GM18867 (cell line): Measurements from ENCODE around the gene TBCCD1.
"Not testable (repeated sequence)": the region's sequence is repeated elsewhere in the genome, so short reads cannot be mapped to it uniquely, and the experiment has no call there.

ENCODE experiments used
- ATAC-seq: cut with Tn5 transposase; IDR thresholded peaks from one replicate; pipeline ENCODE4 v1.9.1; 2021; ENCODE audit warnings: mild to moderate bottlenecking, moderate library complexity; ENCODE audit not compliant: unreplicated experiment

TBCCD1 gene

DNA sequence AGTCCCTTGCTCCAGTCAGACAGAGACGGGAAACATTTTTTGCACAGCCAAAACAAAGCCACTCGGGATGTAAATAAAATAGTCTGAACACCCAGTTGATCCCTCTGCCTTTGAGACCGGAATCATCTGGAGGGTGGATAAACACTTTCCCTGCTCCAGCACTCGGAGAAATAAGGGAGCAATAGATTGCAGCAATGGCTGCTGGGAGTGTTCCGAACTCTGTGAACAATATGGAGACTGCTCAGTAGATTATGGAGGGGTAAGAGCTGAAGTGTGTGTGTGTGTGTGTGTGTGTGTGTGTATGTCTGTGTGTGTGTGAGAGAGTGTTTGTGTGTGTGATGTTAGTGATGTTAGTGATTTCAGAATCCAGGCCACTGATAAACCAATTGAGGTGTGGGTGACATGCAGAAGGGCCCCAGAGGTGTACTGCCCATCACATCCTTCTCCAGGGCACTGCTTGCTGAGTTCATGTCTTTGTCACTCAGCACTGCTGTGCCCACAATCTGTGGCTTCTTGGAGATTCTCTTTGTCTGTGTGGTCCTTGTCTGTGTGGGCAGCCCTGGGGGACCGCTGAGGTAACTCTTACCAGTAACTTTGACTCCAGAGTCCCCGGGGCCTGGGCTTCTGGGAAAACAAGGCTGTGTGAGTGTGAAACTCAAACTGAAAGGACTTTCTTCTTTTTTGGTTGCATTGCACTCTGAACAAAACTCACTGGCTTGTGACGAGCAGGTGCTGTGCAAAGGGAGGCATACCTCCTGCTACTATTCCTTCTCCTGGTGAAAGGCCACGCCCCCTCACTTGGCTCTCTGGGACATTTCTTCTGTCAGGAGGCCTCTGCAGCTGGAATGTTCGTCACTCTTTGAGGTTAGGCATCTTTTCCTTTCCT is 45.9 kb downstream of the TBCCD1 start:
- ATAC-seq: peak; percentile 63

DNA sequence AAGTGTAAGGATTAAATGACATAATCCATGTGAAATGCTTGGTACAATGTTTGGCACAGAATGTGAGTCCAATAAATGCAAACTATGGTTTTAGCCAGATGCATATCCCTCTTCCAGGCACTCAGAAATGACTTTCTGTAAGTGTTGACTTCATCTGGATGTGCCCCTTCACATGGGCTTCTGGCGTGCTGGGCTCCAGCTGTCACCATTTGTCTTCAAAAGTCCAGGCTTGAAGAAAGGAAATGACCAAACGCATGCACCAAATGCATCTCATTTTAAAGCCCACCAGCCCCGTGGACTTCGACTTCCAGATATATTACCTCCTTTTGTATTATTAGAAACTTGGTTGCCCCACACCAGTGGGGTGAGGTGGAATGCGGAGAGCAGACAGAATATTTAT is 46.7 kb downstream of the TBCCD1 start:
- no peak for ATAC-seq

DNA sequence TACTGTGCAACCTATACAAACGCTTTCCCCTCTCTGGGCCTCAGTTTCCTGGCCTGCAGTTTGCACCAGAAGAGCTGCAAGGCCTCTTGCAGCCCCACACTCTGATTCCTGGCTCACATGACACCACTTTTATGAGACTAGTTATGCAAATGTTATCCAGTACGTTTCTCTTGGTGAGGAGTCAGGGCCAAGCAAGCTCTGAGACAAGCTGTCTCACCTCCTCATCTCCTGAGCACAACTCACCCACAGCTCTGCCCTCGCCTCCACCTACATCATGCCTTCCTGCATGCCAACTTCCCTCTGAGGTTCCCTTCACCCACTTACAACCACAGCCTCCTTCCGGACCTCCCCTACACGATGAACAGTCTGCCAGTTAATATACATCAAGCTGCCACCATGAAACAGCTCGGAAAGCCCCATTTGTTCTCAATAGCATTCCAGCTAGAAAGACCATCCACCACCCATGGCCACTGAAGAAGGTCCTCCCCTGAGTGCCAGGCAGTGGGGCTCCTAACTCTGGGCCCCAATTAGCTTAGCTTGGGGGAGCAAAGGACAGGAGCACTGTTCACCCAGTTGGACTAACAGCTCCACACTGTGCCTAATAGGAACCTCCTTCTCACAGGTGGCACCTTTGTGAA is 48.0 kb downstream of the TBCCD1 start:
- peak; percentile 50 for ATAC-seq

DNA sequence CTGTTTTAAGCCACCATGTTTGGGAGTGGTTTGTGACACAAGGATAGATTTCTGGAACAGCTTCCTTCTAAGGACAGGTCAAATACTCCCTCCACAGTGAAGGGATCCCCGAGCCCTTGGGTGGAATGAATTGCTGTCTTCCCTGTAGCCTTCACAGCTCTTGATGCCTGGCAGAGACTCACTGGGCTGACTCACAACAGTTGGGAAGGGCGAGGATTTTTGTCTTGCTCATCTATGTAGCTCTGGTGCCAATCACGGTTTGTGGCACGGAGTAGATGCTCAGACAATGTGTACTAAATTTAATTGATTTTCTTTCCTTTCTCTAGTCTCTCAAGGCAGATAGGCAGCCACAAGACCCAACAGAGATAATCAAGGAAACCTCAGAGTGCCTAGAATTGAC is 49.9 kb downstream of the TBCCD1 start:
- no peak for ATAC-seq

DNA sequence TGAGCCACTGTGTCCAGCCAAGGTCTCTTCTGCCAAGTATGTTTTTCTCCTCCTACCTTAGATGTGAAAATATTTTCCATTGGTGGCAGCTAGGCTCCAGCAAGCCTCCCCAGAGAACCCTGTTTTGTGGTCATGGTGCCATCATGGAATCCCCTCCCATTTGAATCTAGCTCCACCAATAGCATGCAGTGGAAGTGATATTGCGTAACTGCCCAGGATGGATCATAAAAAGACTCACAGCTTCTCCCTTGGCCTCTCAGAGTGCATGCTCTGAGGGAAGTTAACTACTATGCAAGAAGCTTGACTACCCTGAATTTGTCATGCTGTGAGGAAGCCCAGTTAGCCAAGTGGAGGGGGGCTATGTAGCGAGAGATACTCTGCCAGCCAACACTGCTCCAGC is 50.5 kb downstream of the TBCCD1 start:
- no peak for ATAC-seq

DNA sequence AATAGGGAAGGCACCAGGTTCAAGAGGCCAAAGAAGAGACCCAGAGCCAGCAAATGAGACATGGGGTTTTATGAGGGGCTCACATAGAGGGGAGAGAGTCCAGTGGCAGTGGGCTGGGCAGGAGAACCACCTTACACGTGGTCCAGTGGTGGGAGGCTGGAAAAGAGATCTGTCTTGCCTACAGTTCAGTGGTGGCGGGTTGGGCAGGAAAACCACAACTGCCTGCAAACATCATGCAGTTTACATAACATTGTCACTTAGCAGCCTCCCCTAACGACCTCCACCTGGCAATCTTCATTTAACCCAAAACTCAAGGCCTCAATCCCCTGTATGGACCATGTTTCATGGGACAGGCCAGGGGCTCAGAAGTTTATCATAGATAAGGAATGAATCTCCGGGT is 52.0 kb downstream of the TBCCD1 start:
- no peak for ATAC-seq

DNA sequence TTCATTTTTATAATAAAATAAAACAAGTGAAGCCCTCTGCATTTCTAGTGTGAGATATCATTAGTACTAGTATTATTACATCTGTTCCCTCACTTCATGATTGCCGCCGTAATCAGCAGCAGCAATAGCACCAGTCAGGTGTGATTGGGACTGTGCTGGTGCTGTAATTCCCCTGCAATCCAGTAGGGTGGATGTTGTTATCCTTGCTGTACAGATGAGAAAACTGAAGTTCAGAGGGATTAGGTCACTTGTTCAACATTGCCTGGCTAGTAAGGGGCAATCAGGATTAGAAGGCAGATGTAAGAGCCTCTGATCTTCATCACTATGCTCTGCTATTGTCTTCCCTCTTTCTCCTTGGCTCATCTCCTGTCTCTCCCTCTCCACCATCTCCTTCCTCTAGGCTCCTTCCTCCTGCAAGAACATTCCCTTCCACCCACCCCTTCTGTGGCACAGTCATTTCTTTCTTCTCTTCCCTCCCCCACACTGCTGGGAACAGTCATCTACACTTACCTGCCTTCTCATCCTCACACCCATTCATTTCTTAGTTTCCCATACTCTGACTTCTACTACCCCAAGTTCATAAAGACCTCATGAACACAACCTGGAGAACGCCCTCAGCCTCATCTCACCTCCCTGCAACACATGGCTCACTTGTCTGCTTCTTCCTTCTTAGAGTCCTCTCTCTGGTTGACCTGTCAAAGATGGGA is 52.7 kb downstream of the TBCCD1 start:
- no peak for ATAC-seq

DNA sequence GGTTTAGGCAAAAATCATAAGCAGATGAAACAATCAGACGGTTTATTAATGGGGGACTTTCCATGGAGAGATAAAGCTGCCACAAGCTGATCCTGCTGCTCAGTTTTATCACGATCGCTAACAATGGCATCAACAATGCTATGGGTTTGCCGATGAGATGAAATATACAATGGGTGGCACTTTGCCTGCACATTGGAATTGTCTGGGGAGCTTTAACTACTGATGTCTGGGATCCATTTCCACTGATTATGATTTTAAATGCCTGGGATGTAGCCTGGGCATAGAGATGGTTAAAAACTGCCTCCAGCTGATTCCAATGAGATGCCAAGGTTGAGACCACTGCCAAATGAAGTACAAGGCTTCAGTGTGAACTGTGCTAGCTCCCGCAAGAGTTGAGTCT is 53.8 kb downstream of the TBCCD1 start:
- no peak for ATAC-seq

DNA sequence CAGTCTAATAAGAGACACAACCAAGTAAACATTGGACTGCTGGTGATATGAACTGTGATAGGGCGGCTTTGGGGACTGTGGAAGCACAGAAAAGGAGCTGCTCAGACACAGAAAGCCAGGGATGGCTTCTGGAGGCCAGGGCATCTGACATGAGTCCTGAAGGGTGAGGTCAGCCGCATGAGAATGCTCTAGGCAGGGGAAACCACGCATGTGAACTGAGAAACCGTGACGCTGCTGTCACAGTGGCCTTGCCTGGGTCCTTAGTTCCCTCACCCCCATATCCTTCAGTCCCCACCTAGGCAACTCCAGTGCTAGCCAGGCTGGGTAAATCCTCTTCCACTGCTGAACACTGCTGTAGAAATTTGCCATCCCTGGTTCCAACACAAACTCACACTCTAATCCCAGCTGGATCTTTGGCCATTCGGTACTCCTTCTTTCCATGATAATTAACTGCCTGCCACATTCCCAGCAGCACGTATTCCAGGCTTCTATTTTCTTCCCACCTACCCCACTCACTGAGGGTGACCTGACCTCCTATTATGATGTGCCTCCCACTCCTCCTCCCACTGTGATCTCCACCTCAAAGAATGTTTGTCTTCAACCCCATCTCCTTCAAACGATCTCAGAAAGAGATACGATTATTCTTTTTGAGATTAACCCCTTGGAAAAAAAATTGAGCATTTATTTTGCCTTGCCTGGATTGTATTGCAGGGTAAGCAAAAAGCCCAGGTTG is 54.4 kb downstream of the TBCCD1 start:
- ATAC-seq: no peak

DNA sequence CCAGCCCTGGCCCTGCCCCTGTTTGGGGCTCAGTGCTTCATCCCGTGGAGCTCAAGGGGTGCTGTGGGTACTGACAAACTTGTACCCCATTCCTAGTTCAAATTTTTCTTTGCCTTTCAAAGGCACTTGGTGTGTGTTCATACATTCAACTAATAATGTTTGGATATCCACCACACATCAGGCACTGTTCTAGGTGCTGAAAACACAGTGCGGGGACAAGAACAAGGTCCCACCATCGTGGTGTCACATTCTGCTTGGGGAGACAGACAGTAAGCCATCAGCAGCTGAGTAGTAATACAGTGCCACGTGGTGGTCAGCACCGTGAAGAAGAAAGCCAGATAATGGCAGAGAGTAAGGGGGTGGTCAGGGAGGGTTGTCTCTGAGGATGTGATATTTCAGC is 55.4 kb downstream of the TBCCD1 start:
- no peak for ATAC-seq

DNA sequence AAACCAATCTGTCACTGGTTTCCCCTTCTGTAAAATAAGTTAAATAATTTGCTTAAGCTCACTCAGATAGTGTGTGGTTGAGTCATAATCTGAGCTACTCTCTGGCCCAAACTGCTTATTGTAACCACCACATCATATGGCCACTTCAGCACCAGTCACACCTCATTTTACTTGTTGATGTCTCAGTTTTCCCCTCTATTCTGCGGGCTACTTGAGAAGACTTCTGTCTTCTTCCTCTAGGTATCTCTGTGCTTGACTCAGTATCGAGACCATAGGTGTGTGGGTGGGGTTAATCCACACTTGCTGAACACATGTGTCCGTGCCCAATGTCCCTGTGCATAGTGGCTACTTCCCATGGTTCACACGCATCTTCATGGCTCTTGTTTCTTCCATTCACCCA is 55.9 kb downstream of the TBCCD1 start:
- peak; percentile 87 for ATAC-seq

DNA sequence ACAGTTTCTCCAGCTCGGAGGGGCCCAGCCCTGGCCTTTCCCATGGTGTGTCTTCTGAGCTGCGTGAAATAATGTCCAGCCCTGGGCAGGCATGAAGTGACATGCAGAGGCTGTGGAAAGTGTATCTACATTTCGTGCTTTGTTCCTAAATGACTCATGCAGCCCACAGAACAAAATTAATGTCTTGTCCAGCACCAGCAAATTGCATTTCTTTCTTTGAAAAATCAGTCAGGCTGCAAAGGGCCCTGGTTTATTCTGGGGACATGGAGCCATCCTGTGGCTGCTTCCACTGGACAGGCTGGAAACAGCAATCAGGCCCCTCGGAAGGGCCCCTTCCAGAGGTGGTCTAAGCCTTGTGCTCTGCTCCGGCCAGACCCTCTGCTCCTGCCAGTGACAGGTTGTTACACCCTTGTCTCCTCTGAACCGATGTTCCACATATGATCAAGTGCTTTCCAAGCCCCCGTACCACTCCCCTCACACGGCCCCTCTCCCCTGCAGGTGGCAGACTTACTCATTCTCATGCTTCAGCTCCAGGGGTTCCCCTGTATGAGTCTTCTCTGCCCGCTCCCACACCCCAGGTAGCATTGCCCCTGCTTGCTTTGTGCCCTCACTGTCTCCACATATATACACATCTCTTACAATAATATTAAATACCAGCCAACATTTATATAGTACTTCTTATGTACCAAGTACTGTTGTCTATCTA is 56.6 kb downstream of the TBCCD1 start:
- ATAC-seq: no peak

DNA sequence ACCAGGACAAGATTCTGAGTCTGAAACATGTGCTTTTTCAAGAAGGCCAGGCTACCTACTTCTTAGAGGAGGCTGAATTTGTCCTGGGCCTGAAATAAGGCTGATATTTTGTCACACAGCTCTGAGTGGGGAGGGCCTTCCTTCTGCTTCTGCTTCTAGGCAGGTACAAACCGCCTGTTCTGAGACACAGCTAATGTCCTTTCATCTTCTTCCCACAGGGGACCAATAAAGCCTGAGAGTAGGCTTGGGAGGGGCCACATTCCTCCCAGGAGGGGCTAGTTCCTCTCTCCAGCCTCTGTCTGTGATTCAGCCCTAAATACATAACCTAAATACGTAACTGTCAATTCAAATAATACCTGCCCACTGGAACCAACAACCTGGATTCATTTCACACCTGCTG is 57.7 kb downstream of the TBCCD1 start:
- no peak for ATAC-seq

DNA sequence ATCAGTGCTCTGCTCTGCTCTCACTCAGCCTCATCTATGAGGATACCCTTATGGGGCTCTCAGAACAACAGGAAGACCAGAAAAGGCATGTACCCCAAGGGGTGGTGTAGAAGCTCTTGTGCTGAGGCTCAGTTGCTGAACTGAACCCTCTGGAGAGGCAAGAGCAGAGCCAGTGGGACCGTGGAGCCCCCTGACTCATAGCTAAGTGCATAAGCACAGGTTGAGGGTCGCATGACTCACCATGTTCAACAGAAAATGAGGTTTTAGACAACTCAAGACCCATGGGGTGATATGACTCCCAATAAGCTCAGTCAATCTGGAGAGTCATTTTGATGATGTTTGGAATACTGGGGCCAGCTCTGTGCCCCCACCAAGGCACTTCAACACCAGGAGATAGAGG is 60.3 kb downstream of the TBCCD1 start:
- no peak for ATAC-seq

DNA sequence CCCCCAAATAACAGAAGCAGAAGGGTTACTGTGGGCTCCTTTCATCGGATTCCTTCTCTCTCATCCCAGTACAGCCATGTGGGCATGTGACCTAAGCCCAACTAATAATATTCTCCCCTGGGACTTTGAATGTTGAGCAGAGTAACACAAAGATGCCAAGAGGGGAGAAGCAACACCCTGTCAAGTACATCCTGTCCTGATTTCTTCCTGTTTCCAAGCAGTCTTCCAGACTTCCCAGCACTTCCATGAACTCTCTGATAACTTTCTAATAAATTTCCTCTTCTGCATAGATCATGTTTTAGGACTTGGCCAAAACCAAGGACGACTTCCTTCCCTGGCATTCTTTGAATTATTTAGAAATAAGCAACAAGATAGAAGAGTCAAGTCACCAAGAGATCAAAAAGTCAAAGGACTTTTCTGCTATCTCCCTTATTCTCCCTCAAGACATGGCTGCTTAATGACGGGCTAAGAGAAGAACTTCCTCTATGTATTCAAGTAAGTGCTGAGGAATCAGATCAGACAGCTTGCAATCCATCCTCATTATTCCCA is 60.9 kb downstream of the TBCCD1 start:
- ATAC-seq: no peak

DNA sequence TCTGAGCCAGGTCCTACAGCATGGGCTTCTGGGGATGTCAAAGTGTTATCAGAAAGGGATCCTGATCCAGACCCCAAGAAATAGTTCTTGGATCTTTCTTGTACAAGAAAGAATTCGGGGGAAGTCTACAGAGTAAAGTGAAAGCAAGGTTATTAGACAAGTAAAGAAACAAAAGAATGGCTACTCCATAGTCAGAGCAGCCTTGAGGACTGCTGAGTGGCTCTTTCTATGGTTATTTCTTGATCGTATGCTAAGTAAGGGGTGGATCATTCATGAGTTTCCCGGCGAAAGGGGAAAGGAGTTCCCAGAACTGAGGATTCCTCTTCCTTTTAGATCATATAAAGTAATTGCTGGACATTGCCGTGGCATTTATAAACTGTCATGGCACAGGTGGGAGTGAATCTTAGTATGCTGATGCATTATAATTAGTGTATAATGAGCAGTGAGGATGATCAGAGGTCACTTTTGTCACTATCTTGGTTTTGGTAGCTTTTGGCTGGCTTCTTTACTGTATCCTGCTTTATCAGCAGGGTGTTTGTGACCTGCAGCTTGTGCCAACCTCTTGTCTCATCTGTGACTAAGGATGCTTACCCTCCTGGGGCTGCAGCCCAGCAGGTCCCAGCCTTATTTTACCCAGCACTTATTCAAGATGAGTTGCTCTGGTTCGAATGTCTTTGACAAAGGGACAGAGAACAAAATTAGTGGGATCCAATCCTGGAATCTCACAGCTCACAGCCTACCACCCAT is 64.0 kb downstream of the TBCCD1 start:
- ATAC-seq: no peak

DNA sequence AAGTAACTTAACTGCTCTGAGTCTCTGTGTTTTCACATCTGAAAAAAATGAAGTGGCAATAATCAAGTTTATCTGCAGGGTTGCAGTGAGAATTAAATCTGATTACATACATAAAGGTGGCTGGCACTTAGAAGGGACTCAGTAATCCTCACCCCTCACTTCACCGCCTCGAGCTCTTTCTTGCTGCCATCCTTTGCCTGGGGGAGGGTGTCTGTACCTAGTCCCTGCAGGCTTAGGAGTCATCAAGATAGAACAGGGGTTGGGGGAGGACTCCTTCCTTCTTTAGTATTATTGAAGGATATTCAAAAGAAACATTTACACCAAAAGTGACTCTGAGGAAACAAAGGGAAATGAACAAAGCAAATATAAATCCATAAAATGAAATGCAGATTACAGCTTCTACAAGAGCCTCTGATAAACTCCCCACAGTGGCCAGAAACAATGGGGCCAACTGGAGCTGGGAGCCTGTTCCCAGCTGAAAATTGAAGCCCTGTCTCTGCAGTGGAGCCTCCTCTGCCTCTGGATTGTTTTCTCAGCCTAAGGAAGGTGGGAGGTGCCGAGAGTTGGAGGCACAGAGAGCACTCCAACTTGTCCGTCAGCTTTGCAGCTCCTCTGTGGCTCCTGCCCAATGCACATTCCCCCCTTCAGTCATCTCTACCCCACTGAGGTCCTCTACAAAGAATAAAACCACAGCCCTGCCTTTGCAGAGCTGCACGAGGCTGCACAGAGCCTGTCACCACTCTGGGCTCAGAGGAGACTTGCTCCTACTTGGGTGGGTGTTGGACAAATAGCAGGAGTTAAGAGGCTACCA is 64.8 kb downstream of the TBCCD1 start:
- ATAC-seq: no peak

DNA sequence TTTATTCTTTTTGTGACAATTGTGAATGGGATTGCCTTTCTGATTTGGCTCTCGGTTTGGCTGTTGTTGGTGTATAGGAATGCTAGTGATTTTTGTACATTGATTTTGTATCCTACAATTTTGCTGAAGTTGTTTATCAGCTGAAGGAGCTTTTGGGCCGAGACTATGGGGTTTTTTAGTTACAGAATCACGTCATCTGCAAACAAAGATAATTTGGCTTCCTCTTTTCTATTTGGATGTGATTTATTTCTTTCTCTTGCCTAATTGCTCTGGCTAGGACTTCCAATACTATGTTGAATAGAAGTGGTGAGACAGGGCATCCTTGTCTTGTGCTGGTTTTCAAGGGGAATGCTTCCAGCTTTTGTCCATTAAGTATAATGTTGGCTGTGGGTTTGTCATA is 67.2 kb downstream of the TBCCD1 start:
- not testable (repeated sequence) for ATAC-seq

DNA sequence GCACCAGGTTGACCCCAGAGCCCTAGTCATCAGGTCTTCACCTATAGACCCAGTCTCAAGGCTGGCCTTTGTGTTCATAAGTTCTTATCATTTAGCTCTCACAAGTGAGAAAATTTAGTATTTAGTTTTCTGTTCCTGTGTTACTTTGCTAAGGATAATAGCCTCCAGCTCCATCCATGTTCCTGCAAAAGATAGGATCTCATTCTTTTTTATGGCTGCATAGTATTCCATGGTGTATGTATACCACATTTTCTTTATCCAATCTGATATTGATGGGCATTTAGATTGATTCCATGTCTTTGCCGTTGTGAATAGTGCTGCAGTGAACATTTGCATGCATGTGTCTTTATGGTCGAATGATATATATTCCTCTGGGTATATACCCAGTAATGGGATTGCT is 69.1 kb downstream of the TBCCD1 start:
- not testable (repeated sequence) for ATAC-seq
